Prostate gland (tissue), 2 donors: ENCODE data around the gene TTC24.

ENCODE experiments used
- CTCF ChIP-seq, 4 experiments: fragments of 200-600 bp in 2 of 4; fragments of 450-650 bp in 2 of 4; sonication (generic) in 2 of 4; IDR thresholded peaks; 1 replicate in 3 of 4; 2 replicates in 1 of 4; pipeline ENCODE4 v1.5.1; 2016 to 2019; ENCODE audit warnings: antibody characterized with exemption in 4 of 4, mild to moderate bottlenecking in 2 of 4, moderate library complexity in 2 of 4
- POLR2A ChIP-seq: fragments of 450-650 bp; IDR thresholded peaks from one replicate; pipeline ENCODE4 v1.6.1; 2016; ENCODE audit warnings: antibody characterized with exemption, mild to moderate bottlenecking

- TF ChIP-seq POLR2A (no peak), CTCF (IDR thresholded peaks at IDR 0.05) (no peak)
Measured at GRCh38 chr1:156593661-156593989, 14.1 kb downstream of the TTC24 start.
